GM19463 (cell line): ENCODE measurements around the gene ANKRD52.
"Not testable (repeated sequence)": the region's sequence is repeated elsewhere in the genome, so short reads cannot be mapped to it uniquely, and the experiment has no call there.

Source experiments
- ATAC-seq: cut with Tn5 transposase; IDR thresholded peaks from one replicate; pipeline ENCODE4 v1.9.1; 2021; ENCODE audit warnings: mild to moderate bottlenecking, moderate library complexity; ENCODE audit not compliant: unreplicated experiment

The ANKRD52 gene

DNA sequence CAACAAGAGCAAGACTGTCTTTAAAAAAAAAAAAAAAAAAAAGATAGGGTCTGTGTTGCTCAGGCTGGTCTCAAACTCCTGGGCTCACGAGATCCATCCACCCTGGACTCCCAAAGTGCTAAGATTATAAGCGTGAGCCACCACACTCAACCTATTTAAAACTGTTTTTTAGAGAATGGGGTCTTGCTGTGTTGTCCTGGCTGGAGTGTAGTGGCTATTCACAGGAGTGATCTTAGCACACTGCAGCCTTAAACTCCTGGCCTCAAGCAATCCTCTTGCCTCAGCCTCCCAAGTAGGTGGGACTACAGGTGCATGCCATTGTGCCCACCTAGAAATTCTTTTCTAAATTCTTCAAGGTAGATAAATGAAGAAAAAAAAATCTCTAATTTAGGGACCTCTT is 16.1 kb upstream of the ANKRD52 start:
- no peak for ATAC-seq

DNA sequence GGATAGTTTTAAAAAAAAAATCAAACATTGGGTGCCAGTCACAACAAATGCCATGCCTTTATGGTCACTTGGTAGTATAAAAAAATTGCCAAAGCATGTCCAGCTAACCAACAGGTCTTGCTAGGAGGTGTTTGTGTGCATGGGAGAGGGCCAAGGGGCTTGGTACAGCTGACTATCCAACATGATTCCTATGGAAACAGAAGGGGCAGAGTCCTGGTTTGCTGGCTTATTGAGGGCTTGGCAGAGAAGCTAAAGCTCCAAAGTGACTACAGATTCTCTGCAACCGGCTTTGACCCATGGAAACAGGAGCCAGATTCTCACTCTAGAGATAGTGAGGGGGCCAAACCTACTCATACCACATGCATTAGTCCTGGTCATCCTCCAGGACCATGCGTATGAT is 14.3 kb upstream of the ANKRD52 start:
- ATAC-seq = not testable (repeated sequence)

DNA sequence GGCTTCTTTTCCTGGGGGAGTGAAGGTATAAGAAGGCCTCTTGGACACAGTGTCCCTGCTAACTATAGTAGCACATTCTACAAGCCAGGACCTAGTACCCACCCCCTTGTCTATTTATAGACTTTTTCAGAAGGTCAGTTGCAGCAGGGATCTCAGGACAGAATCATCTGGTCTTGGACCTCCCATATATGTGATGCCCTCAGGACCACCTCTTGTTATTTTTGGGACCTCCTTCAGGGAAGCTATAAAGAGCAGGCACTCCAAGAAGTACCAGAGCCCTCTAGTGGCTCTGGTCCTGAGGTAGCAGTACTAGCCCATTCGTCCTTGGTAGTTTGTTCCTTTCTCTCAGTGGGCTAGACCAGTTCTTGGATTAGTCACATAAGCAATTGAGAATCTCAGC is 12.8 kb upstream of the ANKRD52 start:
- no peak for ATAC-seq

DNA sequence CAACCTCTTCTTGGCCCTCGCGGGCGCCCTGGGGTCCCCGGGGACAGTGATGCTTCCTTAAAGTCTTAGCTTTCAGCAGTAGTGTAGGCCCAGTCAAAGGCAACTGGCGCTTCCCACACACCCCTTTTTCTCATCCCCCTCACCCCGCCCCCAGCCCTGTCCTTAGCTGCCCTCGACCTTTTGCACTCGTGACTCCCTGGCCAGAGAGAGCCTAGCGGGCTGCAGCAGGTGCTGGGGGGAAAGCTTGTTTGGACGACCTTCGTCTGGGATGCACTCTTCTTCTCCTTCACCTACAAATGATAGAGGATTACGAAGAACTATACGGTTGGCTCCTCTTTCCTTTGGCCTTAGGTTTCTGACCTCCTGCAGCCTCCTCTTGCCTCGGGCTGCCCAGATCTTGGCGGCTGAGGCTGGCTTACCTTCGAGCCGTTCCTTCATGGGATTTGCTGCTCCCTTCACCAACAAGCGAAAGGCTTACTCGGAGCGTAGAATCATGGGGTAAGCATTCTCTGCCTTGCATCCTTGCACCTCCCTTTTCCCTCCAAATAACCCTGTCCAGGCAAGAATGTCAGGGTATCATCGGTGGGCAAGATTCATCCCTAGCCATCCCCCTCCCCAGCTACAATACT is 9.4 kb upstream of the ANKRD52 start:
- ATAC-seq = peak; percentile 6

DNA sequence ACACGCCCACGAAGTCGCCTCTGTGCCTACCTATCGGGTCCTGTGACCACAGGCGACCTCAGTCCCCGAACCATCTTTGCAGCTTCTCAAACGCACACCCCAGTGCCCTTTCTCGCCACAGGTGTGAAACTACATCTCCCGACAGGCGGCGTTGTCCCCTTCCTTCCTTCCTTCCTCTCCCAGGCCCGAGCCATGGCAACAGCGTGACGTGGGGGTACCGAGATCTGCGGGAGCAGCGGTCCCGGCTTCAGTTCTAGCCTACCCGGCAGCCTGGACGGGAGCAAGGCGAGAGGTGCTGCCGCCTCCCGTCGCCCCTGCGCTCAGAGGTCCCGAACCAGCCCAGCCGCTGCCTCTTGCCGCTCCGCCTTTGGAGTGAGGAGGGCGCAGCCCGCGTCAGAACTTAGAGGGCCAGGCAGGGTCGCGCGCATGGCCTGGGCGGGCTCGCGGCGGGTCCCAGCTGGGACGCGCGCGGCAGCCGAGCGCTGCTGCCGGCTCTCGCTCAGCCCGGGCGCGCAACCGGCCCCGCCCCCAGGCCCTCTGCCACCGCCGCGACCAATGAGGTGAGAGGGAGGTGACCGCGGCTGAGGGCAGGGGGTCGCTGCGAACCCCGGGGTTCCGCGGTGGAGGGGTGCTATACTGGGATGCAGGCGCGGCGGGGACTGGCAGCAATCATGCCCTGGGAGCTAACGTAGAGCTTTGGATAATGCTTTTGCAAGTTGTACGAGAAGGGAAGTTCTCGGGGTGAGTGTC is 8.7 kb upstream of the ANKRD52 start, which contains the start of gene COQ10A:
COQ10A (plus strand) TSS at position 250 of the 750 bp plus-strand sequence; CDS start at position 427, 177 bp downstream.
- peak; percentile 92 for ATAC-seq

DNA sequence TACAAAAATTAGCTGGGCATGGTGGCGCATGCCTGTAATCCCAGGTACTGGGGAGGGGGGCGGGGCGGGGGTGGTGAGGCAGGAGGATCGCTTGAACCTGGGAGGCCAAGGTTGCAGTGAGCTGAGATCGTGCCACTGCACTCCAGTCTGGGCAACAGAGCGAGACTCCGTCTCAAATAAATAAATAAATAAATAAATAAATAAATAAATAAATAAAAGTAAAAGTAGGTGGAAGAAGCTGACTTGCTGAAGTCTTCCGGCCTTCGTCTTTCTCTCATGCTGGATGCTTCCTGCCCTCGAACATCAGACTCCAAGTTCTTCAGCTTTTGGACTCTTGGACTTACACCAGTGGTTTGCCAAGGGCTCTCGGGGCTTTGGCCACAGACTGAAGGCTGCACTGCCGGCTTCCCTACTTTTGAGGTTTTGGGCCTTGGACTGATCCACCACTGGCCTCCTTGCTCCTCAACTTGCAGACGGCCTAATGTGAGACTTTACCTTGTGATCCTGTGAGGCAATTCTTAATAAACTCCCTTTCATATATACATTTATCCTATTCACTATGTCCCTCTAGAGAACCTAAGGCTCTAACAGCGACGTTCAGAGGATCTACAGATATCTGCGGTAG is 8.0 kb upstream of the ANKRD52 start:
- ATAC-seq = not testable (repeated sequence)

DNA sequence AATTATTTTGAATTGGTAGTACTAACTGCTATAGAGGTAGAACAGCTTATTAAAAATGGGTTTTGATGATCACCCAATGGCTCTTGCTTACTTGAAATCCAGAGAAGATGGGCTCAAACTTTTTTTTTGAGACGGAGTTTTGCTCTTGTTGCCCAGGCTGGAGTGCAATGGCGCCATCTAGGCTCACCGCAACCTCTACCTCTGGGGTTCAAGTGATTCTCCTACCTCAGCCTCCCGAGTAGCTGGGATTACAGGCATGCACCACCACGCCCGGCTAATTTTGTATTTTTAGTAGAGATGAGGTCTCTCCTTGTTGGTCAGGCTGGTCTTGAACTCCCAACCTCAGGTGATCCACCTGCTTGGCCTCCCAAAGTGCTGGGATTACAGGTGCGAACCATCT is 4.8 kb upstream of the ANKRD52 start:
- ATAC-seq = not testable (repeated sequence)

DNA sequence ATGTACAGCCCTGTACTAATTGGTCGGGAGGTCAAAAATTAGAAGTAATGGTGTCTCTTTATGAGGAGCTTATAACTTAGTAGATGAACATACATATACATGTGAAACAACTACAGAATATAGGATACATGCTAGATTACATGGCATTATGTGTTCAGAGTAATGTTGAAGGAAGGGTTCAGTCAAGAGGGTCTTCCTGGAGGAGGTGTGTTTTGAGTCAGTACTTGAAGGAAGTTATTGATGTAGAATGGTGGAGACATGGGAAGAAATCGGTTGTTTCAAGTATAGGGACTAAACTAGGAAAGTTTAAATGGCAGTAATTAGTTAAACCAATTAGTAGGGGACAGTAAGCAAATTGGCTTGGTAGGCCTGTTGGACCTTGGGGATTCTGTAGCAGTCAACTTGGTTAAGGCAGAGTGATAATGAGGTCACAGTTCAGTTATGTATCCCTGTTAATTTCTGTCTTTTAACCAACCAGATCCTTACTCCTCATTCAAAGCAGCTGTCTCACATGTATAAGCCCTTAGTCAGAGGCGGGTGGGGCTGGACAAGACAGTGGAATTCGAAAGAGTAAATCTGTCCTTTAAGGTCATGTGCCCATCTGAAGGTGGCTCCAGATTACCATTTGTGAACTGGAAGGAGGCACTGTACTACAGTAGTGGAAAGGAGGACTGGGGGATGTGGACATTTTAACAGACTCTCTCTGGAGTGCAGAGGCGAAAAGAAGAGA is 3.5 kb upstream of the ANKRD52 start:
- no peak for ATAC-seq

DNA sequence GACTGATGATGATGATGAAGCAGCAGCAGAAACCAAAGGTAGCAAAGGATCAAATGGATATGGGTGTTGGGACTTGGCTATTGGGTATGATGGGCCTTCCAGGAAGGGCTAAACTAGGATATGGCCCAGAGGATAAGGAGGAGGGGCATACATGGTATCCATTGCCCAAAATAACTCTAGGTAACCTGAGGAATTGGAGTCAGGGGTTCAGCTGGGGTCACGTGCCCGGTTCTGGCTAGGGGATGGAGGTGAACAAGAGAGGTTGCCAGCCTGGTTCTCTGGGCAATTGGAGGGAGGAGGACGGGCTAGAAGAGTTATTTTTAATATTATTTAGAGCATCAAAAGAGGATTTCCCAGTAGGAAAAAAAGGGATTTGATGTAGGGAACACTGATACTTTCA is 2.7 kb upstream of the ANKRD52 start:
- ATAC-seq = no peak

DNA sequence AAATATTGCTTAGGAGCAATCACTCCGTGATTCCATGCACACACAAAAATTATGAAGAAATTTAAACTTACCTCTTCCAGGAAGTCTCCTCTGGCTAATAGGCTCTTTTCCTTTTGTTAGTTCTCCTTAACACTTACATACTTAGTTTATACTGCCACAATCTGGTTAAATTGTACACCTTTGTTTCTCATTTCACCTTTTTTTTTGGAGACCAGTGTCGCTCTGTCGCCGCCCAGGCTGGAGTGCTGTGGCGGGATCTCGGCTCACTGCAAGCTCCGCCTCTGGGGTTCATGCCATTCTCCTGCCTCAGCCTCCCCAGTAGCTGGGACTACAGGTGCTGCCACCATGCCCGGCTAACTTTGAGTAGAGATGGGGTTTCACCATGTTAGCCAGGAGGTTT is 2.2 kb upstream of the ANKRD52 start:
- ATAC-seq = no peak

DNA sequence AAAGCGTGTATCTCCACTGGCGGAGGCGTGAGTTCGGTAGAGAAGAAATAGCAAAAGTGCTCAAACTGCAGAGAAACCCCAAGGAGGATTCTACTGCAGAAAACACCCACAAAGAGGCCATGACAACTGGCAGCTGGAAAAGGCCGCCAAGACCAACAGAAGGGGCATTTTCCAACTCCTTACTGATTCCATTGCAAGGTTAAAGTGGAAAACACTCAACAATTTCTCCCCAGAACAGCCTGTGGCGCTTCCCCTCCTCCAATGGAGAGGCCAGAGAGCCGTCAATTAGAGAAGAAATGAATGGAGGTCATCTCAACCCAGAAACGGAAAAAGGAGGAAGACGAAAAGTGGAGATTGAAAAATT is 618 bp upstream of the ANKRD52 start:
- ATAC-seq = no peak

DNA sequence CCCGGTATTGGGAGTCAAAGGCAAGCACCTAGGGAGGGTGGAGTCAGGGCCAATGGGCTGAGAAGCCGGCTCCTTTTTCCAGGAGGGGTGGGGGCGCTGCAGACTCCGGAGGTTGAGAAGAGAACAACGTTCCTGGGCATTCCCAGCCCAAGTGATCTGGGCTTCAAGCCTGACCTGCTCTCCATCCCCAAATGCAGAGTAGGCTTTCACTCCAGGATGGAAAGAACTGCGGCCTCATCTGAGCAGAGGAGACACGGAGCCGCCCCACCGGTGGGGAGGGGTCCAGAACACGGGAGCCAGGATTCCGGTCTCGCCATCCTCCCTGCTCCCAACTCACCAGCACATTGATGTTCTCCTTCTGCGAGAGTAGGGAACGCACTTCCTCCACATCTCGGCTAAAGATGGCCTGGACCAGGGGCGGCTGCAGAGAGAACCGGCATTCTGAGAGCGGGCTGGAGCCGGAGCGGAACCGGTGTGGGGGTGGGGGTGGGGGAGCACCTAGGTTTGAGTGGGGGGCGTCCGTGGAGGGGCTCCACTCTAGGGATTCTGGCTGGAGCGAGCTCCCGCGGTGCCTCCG is 605 bp downstream of the ANKRD52 start:
- ATAC-seq = no peak

DNA sequence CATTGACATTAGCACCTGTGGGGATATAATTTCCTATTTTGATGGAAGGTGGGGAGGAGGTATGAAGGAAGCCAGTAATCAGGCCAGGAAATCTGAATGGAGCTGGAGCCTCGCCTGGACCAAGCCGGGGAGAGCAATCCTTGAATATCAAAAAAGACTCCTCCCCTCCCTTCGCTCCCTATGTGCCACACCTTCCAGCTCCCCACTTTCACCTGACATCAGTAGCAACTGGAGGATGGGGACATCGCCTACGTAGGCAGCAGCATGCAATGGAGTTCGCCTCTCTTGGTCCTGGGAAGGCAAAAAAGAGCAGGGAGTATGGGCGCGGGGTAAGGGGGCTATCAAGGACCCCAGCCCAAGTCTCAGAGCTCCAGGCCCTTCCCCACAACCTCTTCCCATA is 1.1 kb downstream of the ANKRD52 start:
- no peak for ATAC-seq

DNA sequence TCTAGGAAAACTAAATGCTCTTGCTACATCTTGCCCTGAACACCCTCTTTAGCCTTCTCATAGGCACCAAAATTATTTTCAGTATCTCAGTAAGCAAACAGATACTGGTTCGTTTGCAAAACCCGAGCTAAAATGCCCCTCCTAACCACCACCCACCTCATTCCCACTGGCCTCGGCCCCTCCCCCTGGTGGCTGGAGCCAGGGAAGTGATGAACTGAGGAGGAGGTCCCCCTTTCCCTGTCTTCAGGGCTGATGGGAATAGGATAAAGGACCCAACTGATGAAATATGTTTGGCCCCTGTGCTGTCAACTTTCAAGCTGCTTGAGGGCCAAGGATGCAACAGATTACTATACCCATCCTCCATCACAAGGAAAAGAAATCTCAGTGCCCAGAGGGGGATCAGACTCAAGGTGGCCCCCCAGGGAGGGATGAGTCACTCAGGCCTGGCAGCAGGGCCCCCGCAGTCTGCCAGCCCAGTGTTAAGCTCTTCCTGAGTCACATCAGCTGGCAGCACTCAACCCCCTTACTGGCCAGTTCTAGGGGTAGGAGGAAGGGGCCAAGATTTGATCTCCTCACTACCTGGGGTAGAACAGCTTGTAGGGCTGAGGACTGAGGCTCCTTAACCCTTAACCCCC is 1.7 kb downstream of the ANKRD52 start:
- no peak for ATAC-seq

DNA sequence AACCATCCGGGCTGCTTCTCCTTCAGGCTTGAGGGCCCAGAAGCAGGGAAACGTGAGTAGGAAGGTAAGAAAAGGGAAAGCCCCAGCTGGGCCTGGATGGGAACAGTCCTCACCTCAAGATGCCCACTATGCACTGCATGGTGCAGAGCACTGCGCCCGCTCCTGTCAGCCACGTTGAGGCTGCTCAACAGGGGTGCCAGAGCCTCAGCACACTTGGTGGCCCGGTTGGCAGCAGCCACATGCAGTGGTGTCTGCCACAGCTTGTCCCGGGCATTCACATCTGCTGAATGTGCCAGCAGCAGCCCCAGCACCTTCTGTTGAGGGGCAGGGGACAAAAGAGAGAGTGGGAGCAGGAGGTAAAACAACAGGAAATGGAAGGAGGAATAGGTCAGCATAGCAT is 2.5 kb downstream of the ANKRD52 start:
- no peak for ATAC-seq

DNA sequence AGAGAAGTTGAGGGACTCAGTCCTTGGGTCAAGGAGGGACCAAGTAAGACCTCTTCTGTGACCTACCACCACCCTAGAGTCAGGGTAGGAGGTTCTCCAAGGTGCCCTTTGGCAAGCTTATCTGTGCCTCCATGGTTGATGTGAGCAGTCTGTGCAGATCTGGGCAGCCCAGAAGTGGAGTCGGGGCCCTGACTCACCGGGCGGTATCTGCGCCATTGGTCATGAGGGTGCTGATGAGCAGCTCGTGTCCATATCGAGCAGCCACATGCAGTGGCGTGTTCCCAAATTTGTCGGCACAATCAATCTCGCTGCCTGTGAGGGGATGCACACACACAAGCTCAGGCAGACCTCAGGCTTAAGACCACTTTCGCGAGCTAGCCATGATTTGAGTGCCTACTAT is 5.1 kb downstream of the ANKRD52 start:
- ATAC-seq = no peak

DNA sequence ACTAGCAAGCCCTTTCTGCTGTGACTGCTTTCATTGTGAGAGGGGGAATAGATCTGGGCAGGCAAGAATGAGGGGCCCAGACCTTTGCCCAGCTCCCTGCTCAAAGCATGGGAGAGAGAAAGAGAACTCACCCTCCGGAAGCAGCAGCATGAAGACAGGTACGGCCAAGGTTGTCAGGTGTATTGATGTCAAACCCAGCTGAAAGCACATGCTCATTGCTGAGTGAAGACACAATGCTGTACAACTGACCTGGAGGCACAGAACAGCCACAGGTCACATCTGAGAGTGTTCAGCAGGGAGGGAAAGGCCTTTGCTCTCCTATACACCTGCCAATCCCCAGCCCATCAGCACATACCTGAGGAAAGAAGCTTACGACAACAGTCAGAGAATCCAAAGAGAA is 5.5 kb downstream of the ANKRD52 start:
- ATAC-seq = no peak

DNA sequence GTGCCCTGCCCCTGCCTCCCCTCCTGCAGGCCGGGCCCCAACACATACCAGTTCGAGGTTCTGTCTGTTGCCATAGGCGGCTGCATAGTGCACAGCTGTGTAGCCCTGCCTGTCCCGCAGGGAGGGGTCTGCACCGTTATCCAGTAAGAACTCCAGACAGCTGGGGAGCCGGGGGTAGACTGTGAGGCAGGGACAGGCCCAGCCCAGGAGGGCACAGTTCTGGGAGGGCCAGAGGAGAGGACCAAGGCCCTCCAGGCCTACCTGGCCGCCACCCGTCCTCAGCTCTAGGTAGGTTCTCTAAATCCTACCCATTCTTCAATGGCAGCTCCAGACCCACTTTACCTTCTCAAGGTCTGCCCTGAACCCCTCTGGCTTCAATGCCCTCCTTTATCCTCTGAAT is 9.5 kb downstream of the ANKRD52 start:
- no peak for ATAC-seq

DNA sequence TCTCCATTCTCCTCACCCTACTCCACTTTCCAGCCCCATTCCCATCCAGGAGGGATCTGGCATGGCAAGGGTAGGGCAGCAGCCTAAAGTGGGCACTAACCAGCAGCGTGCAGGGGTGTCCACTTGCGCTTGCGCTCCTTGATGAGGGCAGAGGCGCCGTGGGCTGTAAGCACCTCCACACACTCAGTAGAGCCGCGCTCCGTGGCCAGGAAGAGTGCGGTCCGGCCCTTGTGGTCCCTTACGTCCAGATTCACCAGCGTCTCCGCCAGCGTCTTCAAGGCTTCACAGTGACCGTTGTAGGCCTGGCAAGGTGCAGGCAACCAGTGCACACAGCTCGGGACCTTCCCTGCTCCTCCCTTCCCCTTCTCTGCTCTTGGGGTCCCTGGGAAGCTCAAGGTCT is 10.3 kb downstream of the ANKRD52 start:
- ATAC-seq = no peak

DNA sequence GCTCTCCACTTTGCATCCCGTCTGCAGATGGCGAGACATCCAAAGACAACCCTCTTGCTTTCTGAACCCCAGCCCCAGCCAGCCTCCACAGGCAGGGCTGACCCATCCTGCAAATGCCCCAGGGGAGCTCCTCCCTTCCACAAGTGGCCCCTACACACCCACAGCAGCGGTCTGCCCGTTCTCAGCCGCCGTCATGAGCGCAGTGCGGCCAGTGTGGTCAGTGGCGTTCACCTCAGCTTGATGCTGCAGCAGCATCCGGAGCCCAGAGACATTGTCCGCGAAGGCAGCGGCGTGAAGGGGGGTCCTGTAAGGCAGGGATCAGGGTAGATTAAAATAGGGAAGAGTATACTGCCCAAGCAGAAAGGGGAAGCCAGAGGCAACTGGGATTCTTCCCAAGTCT is 13.7 kb downstream of the ANKRD52 start:
- ATAC-seq = no peak

DNA sequence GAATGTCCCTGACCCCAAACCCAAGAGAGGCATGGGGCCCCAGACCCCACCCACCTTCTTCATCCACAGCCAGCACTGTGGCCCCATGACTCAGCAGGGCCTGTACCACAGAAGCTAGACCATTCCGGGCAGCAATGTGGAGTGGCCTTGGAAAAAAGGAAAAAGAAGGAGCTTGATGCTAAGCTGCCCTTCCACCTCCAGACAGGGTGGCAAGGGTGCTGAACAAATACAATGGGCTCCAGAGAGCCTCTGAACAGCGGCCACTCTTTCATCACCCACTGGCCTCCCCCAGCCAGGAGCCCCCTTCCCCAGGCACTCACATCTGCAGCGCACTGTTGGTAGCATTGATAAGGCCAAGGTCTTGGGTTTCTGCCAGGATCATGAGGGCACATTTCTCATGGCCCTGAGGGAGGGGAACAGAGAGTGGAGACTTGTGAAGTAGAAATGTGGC is 14.4 kb downstream of the ANKRD52 start:
- no peak for ATAC-seq
